Keratinocyte (primary cell): ENCODE results near the gene GRK5. TPM values are rescaled to one million over a fixed set of nuclear protein-coding genes. Genes with fewer than 3 reads are reported as not detected.

Source experiments
- DNase-seq: peaks from one replicate; pipeline ENCODE4 v3.0.0-alpha.2; 2011; ENCODE audit warnings: low read depth, missing footprints, low spot score
- FAIRE-seq: peaks from 2 replicates; lab custom pipeline; 2011; peaks lifted over from hg19 to GRCh38; lab: Jason Lieb, UNC
- H2AFZ ChIP-seq: 2 replicates; pipeline ENCODE4 v1.6.0; 2012; ENCODE audit warnings: low read length, control low read depth, inconsistent platforms; ENCODE audit not compliant: control insufficient read depth
- H3K27ac ChIP-seq: 2 replicates; pipeline ENCODE4 v1.5.1; 2011; ENCODE audit warnings: low read length; ENCODE audit not compliant: control insufficient read depth, insufficient read depth
- H3K27me3 ChIP-seq: 3 replicates; pipeline ENCODE4 v1.6.0; 2011; ENCODE audit warnings: low read length; ENCODE audit not compliant: control insufficient read depth, insufficient read depth; ENCODE audit errors: extremely low read depth
- H3K36me3 ChIP-seq, 2 experiments: 2 replicates in 1 of 2; 3 replicates in 1 of 2; pipeline ENCODE4 v1.5.1; 2011; ENCODE audit warnings: low read length in 2 of 2, mild to moderate bottlenecking in 1 of 2; ENCODE audit not compliant: control insufficient read depth in 2 of 2, insufficient read depth in 2 of 2; ENCODE audit errors: extremely low read depth in 1 of 2
- H3K4me1 ChIP-seq: 3 replicates; pipeline ENCODE4 v1.5.1; 2011; ENCODE audit warnings: low read length; ENCODE audit not compliant: control insufficient read depth, insufficient read depth; ENCODE audit errors: extremely low read depth
- H3K4me2 ChIP-seq: 3 replicates; pipeline ENCODE4 v1.6.0; 2011; ENCODE audit warnings: low read depth, low read length; ENCODE audit not compliant: control insufficient read depth, insufficient read depth; ENCODE audit errors: extremely low read depth
- H3K4me3 ChIP-seq, 3 experiments: fragments of 200-600 bp in 1 of 3; sonication (generic) in 1 of 3; 2 replicates in 2 of 3; 3 replicates in 1 of 3; pipeline ENCODE4 v1.5.1; 2011 to 2016; ENCODE audit warnings: low read length in 3 of 3, mild to moderate bottlenecking in 3 of 3, control low read depth in 2 of 3, inconsistent platforms in 1 of 3, low read depth in 1 of 3, mixed read lengths in 1 of 3, mixed run types in 1 of 3, moderate library complexity in 1 of 3; ENCODE audit not compliant: control insufficient read depth in 2 of 3, insufficient read depth in 2 of 3; ENCODE audit errors: extremely low read depth in 1 of 3
- H3K79me2 ChIP-seq: 2 replicates; pipeline ENCODE4 v1.6.0; 2012; ENCODE audit warnings: low read length; ENCODE audit not compliant: control insufficient read depth, insufficient read depth
- H3K9ac ChIP-seq: 3 replicates; pipeline ENCODE4 v1.6.0; 2011; ENCODE audit warnings: low read length; ENCODE audit not compliant: control insufficient read depth, insufficient read depth; ENCODE audit errors: extremely low read depth
- H3K9me1 ChIP-seq: 3 replicates; pipeline ENCODE4 v1.6.0; 2011; ENCODE audit warnings: low read length; ENCODE audit not compliant: control insufficient read depth, insufficient read depth; ENCODE audit errors: extremely low read depth
- H3K9me3 ChIP-seq: 2 replicates; pipeline ENCODE4 v1.5.1; 2012; ENCODE audit warnings: low read depth, low read length; ENCODE audit not compliant: control insufficient read depth
- H4K20me1 ChIP-seq: 3 replicates; pipeline ENCODE4 v1.6.0; 2011; ENCODE audit warnings: low read length; ENCODE audit not compliant: control insufficient read depth, insufficient read depth; ENCODE audit errors: extremely low read depth
- CTCF ChIP-seq, 3 experiments: IDR thresholded peaks in 1 of 3; conservative IDR thresholded peaks in 1 of 3; optimal IDR thresholded peaks in 1 of 3; 2 replicates in 2 of 3; 3 replicates in 1 of 3; pipeline versions ENCODE3 to v1.5.1; 2011; ENCODE audit warnings: low read length in 3 of 3, mild to moderate bottlenecking in 3 of 3, moderate library complexity in 2 of 3, control low read depth in 1 of 3, inconsistent platforms in 1 of 3; ENCODE audit not compliant: insufficient read depth in 2 of 3; ENCODE audit errors: extremely low read depth in 1 of 3
- EZH2 ChIP-seq: IDR thresholded peaks from one replicate; pipeline ENCODE4 v1.6.1; 2012; ENCODE audit warnings: inconsistent platforms, mild to moderate bottlenecking, low read length, moderate library complexity
- dilution Hi-C: fragments of 300-500 bp; cut with MboI; formaldehyde crosslinking; loops from one replicate; pipeline ENCODE4 v1.7.0; 2020; ENCODE audit warnings: low sequenced_read_pairs; ENCODE audit not compliant: extremely low pct_ligation_motif_present
- polyA plus RNA-seq, 5 experiments: library from polyadenylated mRNA; depleted of rRNA in 3 of 5; stranded (reverse) in 3 of 5; stranded (forward) in 1 of 5; unstranded in 1 of 5; fragments of >200 nt; gene quantifications; 1 replicate in 1 of 5; 2 replicates in 3 of 5; 3 replicates in 1 of 5; pipeline versions ENCODE4 v1.2.1 to v1.2.3, GENCODE V29; 2011 to 2012; ENCODE audit warnings: missing spikeins in 2 of 5, low read depth in 1 of 5, low replicate concordance in 1 of 5

Gene GRK5
- polyA plus RNA-seq, 1 donor (not counting 4 experiments of a cell fraction or from before 2014, with no cell fraction given): 7.6 TPM

DNA sequence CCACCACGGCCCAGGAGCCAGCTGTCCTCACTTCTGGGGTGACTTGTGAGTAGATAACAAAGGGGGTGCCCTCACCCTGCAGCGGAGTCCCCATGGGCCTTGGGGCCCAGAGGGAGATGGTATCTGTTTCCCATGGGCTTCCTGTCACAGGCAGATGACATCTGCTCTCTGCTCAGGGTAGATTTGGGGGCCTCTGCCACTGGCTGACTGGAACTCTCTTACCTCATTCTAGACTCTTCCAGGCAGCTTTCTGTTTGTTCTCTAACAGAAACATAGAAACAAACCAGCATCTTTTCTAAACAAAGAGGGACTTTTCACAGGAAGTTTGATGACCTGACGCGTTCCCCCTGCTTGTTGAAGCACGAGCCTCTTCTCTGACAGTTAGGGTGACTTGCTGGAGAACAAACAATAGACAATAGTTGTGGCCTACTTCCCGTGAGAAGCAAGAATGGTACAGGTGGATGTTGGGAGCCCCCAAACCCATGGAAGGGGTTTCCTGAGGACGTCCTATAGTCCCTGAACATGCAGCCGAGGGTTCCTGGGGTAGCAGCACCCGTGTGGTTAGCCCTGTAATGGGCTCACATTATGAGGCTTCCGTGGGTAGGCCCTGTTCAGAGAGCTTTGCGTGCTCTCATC, 61.6 kb downstream of the GRK5 start:
- no peak overlapping the region for H3K4me3 ChIP-seq
- no peak overlapping the region for H3K9ac ChIP-seq
- dilution Hi-C loops: no loop called here
- no peaks in the 10 kb centered on the region for H3K79me2 ChIP-seq
- H3K4me2 ChIP-seq: no peak overlapping the region
- FAIRE-seq: no peak
- peaks cover 3% of the 10 kb centered on the region for H3K9me1 ChIP-seq
- no peaks in the 10 kb centered on the region for H4K20me1 ChIP-seq
- no peaks in the 10 kb centered on the region for H3K27me3 ChIP-seq
- H3K36me3 ChIP-seq: no peaks in the 10 kb centered on the region
- DNase-seq: no peak
- TF ChIP-seq EZH2 (no peak), CTCF (optimal IDR thresholded peaks at IDR 0.05 in 1 of 3, IDR thresholded peaks at IDR 0.05 in 1 of 3, conservative IDR thresholded peaks at IDR 0.05 in 1 of 3; ENCODE audit: extremely low read depth in 1 of 3, insufficient read depth in 2 of 3, low read length in 3 of 3) (no peak)
- H3K27ac ChIP-seq: no peak overlapping the region
- no peaks in the 10 kb centered on the region for H3K9me3 ChIP-seq
- peaks cover 7% of the 10 kb centered on the region for H3K4me1 ChIP-seq
- H2AFZ ChIP-seq: no peak overlapping the region

DNA sequence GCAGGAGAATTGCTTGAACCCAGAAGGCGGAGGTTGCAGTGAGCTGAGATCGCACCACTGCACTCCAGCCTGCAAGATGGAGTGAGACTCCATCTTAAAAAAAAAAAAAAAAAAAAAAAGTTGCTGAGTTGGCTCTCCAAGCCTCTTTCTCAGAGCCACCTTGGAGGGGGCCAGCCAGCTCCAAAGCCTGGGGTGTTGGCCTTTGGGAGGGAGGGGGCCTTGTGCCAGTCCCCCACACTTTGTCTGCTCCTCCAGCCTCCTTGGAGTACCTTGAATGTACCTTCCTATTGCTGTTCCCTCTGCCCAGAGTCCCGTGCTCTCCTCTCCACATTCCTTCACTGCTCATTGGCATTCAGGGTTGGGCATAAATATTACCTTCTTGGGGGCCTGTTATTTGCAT, 62.4 kb downstream of the GRK5 start:
- no peak overlapping the region for H3K4me2 ChIP-seq
- H3K9me1 ChIP-seq: peaks cover 3% of the 10 kb centered on the region
- no peak overlapping the region for H3K4me3 ChIP-seq
- no peak overlapping the region for H3K27ac ChIP-seq
- no peaks in the 10 kb centered on the region for H3K27me3 ChIP-seq
- H3K9me3 ChIP-seq: no peaks in the 10 kb centered on the region
- TF ChIP-seq EZH2 (no peak), CTCF (optimal IDR thresholded peaks at IDR 0.05 in 1 of 3, IDR thresholded peaks at IDR 0.05 in 1 of 3, conservative IDR thresholded peaks at IDR 0.05 in 1 of 3; ENCODE audit: extremely low read depth in 1 of 3, insufficient read depth in 2 of 3, low read length in 3 of 3) (no peak)
- dilution Hi-C loops: no loop called here
- H3K9ac ChIP-seq: no peak overlapping the region
- no peak overlapping the region for H2AFZ ChIP-seq
- no peaks in the 10 kb centered on the region for H3K36me3 ChIP-seq
- FAIRE-seq (no peak), DNase-seq (no peak)
- no peaks in the 10 kb centered on the region for H3K79me2 ChIP-seq
- H4K20me1 ChIP-seq: no peaks in the 10 kb centered on the region
- peaks cover 7% of the 10 kb centered on the region for H3K4me1 ChIP-seq
